ENCODE results near the gene PACRG. TPM values are rescaled to one million over a fixed set of nuclear protein-coding genes. Genes with fewer than 3 reads are reported as not detected.

The PACRG gene
- total and polyA plus RNA-seq, 10 of the 15 experiments (the other 5 are each of a cell fraction or from before 2014, with no cell fraction given), result not detected

- no peak for TF ChIP-seq NR2F1 (conservative IDR thresholded peaks at IDR 0.05)
- TF ChIP-seq SRF (IDR thresholded peaks at IDR 0.05; ENCODE audit: low read depth in 2 of 2, low read length in 2 of 2), result no peak
- no peak for TF ChIP-seq PAX5 (IDR thresholded peaks at IDR 0.05; ENCODE audit: borderline replicate concordance, low read depth, low read length)
- TF ChIP-seq NFXL1 (IDR thresholded peaks at IDR 0.05; ENCODE audit: borderline replicate concordance), result no peak
- TF ChIP-seq SREBF2 (IDR thresholded peaks at IDR 0.05; ENCODE audit: low read length), result no peak
- no peak for TF ChIP-seq SUZ12 (IDR thresholded peaks at IDR 0.05; ENCODE audit: unreplicated experiment)
- TF ChIP-seq ATF3 (IDR thresholded peaks at IDR 0.05; ENCODE audit: borderline replicate concordance, extremely low read depth, low read depth, low read length), result no peak
These were observed 409.1 kb downstream of the PACRG start (continued) for GRCh38 chr6:163136681-163137397.

GRCh38 chr6:163137398-163137881 lies 409.7 kb downstream of the PACRG start:
- DNase-seq (ENCODE audit: low read depth, low spot score) (no peak), ATAC-seq (no peak), FAIRE-seq (no peak)
- no peak overlapping the region for H2AFZ ChIP-seq (ENCODE audit: control insufficient read depth, low read depth, low read length)
- H3K4me3 ChIP-seq, result no peak overlapping the region
- no peaks in the 10 kb centered on the region for H3K27me3 ChIP-seq (replicated peaks in 1 of 2; ENCODE audit: control insufficient read depth in 2 of 2, insufficient read depth in 2 of 2, low read length in 1 of 2)
- H3K4me1 ChIP-seq (ENCODE audit: control insufficient read depth, insufficient read depth, low read length), result no peaks in the 10 kb centered on the region
- ChIA-PET RAD21 (ENCODE audit: unreplicated experiment) (no interaction called here), CTCF (no interaction called here), POLR2A (no interaction called here), SMC1A (ENCODE audit: uncharacterized antibody, unreplicated experiment) (no interaction called here)
- no peak overlapping the region for H3K9ac ChIP-seq (ENCODE audit: control insufficient read depth, insufficient read depth, low read length)
- no peak overlapping the region for H3K4me2 ChIP-seq (ENCODE audit: control insufficient read depth, insufficient read depth)
- WGBS (ENCODE audit: insufficient coverage, insufficient replicate concordance, low lambda C conversion rate, missing lambda C conversion rate), result 65% methylated on average over 21 of the region's 21 CpGs
- intact Hi-C loops (cut with micrococcal nuclease; ENCODE audit: unreplicated experiment), result no loop called here
- H3K36me3 ChIP-seq (ENCODE audit: control insufficient read depth in 2 of 2, insufficient read depth in 2 of 2, low read length in 1 of 2), result no peaks in the 10 kb centered on the region
- H3K79me2 ChIP-seq (ENCODE audit: control insufficient read depth, insufficient read depth, low read length), result no peaks in the 10 kb centered on the region
- BruUV-seq (replicated peaks), result no TSS peak
- no peak overlapping the region for H3K27ac ChIP-seq (ENCODE audit: control insufficient read depth, insufficient read depth)
- in situ Hi-C loops (cut with MboI), result no loop called here
- no peaks in the 10 kb centered on the region for H4K20me1 ChIP-seq (ENCODE audit: control insufficient read depth, insufficient read depth)
- no peaks in the 10 kb centered on the region for H3K9me3 ChIP-seq (replicated peaks; ENCODE audit: control insufficient read depth, insufficient read depth, low read length)
- TF ChIP-seq NBN (IDR thresholded peaks at IDR 0.05) (no peak), NR2C1 (IDR thresholded peaks at IDR 0.05) (no peak), DPF2 (IDR thresholded peaks at IDR 0.05) (no peak), MEF2A (IDR thresholded peaks at IDR 0.05; ENCODE audit: insufficient read depth, low read depth, low read length) (no peak), IRF4 (IDR thresholded peaks at IDR 0.05; ENCODE audit: low read depth, low read length) (no peak), WRNIP1 (IDR thresholded peaks at IDR 0.05; ENCODE audit: borderline replicate concordance, low read depth, low read length) (no peak), RAD51 (IDR thresholded peaks at IDR 0.05) (no peak), POU2F2 (IDR thresholded peaks at IDR 0.05; ENCODE audit: borderline replicate concordance, low read depth, low read length) (no peak), ZBED1 (IDR thresholded peaks at IDR 0.05; ENCODE audit: borderline replicate concordance) (no peak), IRF3 (IDR thresholded peaks at IDR 0.05) (no peak), SMAD5 (IDR thresholded peaks at IDR 0.05; ENCODE audit: low read depth) (no peak), STAT1 (conservative IDR thresholded peaks at IDR 0.05) (no peak), KLF5 (IDR thresholded peaks at IDR 0.05; ENCODE audit: partially characterized antibody) (no peak), ZNF217 (IDR thresholded peaks at IDR 0.05) (no peak)
